GM15510 (cell line): ENCODE results near the gene TBX1.

Experiments used
- POLR2A ChIP-seq: IDR thresholded peaks from 3 replicates; pipeline ENCODE4 v1.6.1; 2011; ENCODE audit warnings: borderline replicate concordance; ENCODE audit not compliant: insufficient read length; ENCODE audit errors: extremely low read depth

TBX1 gene

GRCh38 chr22:19730655-19731360 lies 29.8 kb upstream of the TBX1 start:
- no peak for TF ChIP-seq POLR2A

GRCh38 chr22:19731361-19732135 lies 29.0 kb upstream of the TBX1 start:
- TF ChIP-seq POLR2A, result no peak

DNA sequence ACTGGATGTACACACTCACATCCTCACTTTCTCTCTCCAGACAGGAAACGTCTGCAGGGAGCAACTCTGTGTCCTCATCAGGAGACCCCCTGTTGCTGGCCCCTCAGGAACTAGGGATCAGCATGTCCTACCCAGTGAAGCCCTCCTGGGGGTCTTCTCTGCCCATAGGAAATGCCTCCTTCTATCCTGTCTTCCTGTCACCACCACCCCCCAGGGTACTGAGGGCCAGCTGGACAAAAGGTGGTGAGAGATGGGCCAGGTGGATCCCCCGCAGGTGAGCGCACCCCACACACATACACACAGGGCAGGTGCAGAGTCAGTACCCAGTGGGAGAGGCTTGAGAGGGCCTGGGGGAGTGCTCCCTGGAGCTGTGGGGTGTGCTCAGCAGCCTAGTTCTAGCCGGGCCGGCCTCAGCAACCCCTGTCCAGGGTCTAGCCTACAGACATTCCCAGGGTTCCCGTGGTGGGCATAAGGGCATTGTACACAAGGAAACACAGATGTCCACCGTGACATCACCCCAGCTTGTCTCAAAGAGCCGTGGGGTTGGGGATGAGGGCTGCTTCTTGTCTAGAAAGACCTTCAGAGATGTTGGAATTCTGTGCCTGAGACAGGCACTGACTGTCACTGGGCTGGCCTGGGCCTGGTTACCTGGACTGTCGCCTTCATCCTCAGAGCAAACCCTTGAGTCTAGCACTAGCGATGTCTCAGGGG lies 28.0 kb upstream of the TBX1 start:
- no peak for TF ChIP-seq POLR2A

- no peak for TF ChIP-seq POLR2A
Observed at GRCh38 chr22:19733755-19734154, 26.8 kb upstream of the TBX1 start.

- TF ChIP-seq POLR2A, result no peak
Observed at GRCh38 chr22:19734163-19734562, 26.4 kb upstream of the TBX1 start.

- no peak for TF ChIP-seq POLR2A
Observed at GRCh38 chr22:19734837-19735382, 25.7 kb upstream of the TBX1 start.

DNA sequence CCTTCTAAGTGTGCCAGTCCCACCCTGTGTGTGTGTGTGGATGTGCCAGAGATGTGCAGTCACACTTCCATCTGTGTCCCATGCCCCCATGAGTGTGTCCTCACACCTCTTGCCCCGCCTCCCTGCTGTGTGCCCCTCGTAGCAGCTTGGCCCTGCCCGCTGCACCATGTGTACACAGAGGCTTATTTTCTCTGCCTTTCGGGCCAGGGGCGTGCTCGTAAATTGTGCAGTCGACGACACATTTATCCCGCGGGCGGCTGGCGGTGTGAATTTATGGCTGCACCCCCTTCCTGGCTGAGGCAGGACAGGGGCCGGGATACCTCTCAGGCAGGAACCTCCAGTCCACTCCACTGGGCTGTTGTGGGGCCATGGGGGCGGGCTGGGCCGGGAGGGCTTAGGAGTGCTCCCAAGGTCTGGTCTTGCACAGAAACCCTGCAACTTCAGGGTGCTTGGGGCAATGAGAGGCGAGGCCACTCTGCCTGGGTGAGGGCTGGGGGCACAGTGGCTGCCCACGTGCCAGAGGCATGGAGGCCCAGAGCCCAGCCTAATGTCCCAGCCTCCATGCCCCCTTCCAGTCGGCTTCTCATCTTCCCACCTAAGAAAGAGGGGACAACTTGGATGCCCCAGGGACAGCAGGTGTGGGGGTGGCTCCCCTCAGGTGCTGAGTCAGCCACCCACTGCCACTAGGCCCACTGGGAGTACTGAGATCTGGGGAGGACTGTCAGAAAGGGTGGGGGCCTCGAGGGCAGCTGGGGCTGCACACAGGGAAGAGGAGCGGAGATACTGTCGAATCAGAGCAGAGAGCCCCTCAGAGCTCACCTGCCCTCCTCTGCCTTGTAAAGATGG lies 24.7 kb upstream of the TBX1 start:
- no peak for TF ChIP-seq POLR2A

GRCh38 chr22:19737846-19738663 lies 22.5 kb upstream of the TBX1 start:
- no peak for TF ChIP-seq POLR2A

GRCh38 chr22:19738664-19739447 lies 21.7 kb upstream of the TBX1 start:
- TF ChIP-seq POLR2A, result no peak

DNA sequence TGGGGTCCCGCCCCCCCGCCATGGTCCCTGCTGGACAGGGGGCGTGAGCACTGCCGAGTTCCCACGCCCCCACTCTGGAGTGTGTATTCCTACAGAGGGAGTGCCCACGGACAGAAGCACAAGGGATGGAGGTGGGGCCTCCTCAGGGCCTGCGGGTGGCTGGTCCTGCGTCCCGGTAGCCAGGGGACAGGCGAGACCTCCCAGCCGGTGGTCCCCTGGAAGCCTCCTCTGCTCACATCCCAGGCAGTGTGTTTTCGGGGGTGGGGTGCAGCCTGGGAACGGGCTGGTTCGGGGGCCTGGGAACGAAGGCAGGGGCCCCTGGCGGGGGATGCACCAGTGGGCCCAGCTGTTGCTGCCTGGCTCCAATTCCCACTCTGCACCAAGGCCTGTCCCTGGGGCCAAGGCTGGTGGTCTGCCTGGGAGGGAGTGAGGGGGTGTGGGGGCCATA lies 21.1 kb upstream of the TBX1 start:
- TF ChIP-seq POLR2A, result no peak

GRCh38 chr22:19739911-19740449 lies 20.6 kb upstream of the TBX1 start:
- TF ChIP-seq POLR2A, result no peak

- no peak for TF ChIP-seq POLR2A
Observed at GRCh38 chr22:19740586-19740985, 20.0 kb upstream of the TBX1 start.
